Vagina (tissue), 2 donors: Measurements from ENCODE around the gene RAPH1. TPM values are rescaled to one million over a fixed set of nuclear protein-coding genes. Genes with fewer than 3 reads are reported as not detected.

Experiments
- DNase-seq, 2 donors: peaks; one replicate each; pipeline ENCODE4 v3.0.0-alpha.2; 2017; ENCODE audit errors: extremely low spot score in 2 of 2
- H3K27ac ChIP-seq: fragments of 200-600 bp; sonication (generic); one replicate; pipeline ENCODE4 v1.5.1; 2019
- H3K27me3 ChIP-seq: fragments of 200-600 bp; sonication (generic); one replicate; pipeline ENCODE4 v1.5.1; 2019
- H3K36me3 ChIP-seq, 2 donors: fragments of 200-600 bp; sonication (generic); one replicate each; pipeline ENCODE4 v1.5.1; 2017 to 2019
- H3K4me1 ChIP-seq: fragments of 200-600 bp; sonication (generic); one replicate; pipeline ENCODE4 v1.5.1; 2019
- H3K4me3 ChIP-seq, 2 donors: fragments of 200-600 bp; sonication (generic); 1 replicate in 1 of 2; 2 replicates in 1 of 2; pipeline ENCODE4 v1.5.1; 2016 to 2019
- H3K9me3 ChIP-seq: fragments of 200-600 bp; sonication (generic); one replicate; pipeline ENCODE4 v1.5.1; 2019
- POLR2A ChIP-seq, 2 donors: fragments of 450-650 bp; IDR thresholded peaks; one replicate each; pipeline ENCODE4 v1.6.1; 2017; ENCODE audit warnings: antibody characterized with exemption in 2 of 2, mild to moderate bottlenecking in 2 of 2, moderate library complexity in 2 of 2
- POLR2AphosphoS5 ChIP-seq, 2 donors: sonication (generic); formaldehyde crosslinking; IDR thresholded peaks; one replicate each; pipeline ENCODE4 v1.9.0; 2017; ENCODE audit warnings: antibody characterized with exemption in 2 of 2, mild to moderate bottlenecking in 2 of 2, low read depth in 1 of 2; ENCODE audit not compliant: insufficient read depth in 1 of 2
- intact Hi-C: fragments of 100-400 bp; cut with DNase I; formaldehyde crosslinking; loops from one replicate; pipeline ENCODE4 v1.15.1; 2023
- total RNA-seq: library from RNA; depleted of rRNA; stranded (reverse); fragments of >200 nt; gene quantifications from one replicate; pipeline ENCODE4 v1.2.3, GENCODE V29; 2016
- TF ChIP-seq, protein P1 (sequence below), 3 experiments: fragments of 450-650 bp in 2 of 3; fragments of 200-600 bp in 1 of 3; sonication (generic) in 1 of 3; IDR thresholded peaks; one replicate each; pipeline ENCODE4 v1.5.1; 2017 to 2019; ENCODE audit warnings: antibody characterized with exemption in 3 of 3, mild to moderate bottlenecking in 2 of 3, moderate library complexity in 2 of 3

RAPH1 gene
- total RNA-seq, 1 donor from 2014 or later: 22.6 TPM

DNA sequence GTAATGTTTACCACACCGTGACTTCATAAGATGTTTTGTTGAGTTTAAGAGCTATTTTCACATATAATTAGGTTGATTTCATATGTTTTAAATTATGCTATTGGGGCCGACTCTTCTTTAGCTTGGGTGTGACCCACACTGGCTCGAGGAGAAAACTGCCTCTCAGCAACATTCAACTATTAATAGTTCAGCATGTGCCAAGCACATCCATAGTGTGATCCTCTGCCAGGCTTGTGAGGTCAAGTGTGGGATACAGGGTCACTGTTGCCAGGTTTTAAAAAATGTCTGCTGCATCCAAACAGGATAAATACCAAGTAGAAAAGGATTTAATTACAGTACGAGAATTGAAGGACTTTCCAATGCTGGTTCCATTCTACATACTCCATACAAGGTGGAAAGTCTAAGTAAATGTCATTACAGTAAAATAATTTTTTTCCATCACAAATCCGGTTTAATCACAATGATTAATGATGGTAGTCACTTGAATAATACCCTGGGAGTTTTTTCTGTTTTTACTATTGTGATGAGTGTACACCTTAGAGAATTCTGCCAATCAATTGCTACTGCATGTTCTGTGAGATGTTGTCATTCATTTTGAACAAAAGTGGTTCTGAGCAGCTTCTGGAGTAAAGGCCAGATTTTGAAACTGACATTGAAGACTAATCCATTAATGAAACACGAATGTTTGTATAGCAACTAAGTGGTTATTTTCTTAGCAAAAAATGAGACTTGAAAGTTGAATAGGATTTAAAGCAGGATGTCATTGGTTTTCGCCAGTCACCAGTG, 122.4 kb downstream of the RAPH1 start:
- intact Hi-C loops: no loop called here
- Histone ChIP-seq H3K27me3 (no peaks in the 10 kb centered on the region), H3K9me3 (no peaks in the 10 kb centered on the region), H3K36me3 (peaks cover 3 to 21% of the 10 kb centered on the region in 2 donors), H3K27ac (no peak overlapping the region), H3K4me3 (no peak overlapping the region), H3K4me1 (peaks cover 13% of the 10 kb centered on the region)
- DNase-seq: no peak
- TF ChIP-seq POLR2AphosphoS5 (IDR thresholded peaks at IDR 0.05; ENCODE audit: insufficient read depth in 1 of 2, low read depth in 1 of 2) (no peak), POLR2A (IDR thresholded peaks at IDR 0.05) (no peak)
- TF ChIP-seq, protein P1, sequence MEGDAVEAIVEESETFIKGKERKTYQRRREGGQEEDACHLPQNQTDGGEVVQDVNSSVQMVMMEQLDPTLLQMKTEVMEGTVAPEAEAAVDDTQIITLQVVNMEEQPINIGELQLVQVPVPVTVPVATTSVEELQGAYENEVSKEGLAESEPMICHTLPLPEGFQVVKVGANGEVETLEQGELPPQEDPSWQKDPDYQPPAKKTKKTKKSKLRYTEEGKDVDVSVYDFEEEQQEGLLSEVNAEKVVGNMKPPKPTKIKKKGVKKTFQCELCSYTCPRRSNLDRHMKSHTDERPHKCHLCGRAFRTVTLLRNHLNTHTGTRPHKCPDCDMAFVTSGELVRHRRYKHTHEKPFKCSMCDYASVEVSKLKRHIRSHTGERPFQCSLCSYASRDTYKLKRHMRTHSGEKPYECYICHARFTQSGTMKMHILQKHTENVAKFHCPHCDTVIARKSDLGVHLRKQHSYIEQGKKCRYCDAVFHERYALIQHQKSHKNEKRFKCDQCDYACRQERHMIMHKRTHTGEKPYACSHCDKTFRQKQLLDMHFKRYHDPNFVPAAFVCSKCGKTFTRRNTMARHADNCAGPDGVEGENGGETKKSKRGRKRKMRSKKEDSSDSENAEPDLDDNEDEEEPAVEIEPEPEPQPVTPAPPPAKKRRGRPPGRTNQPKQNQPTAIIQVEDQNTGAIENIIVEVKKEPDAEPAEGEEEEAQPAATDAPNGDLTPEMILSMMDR (IDR thresholded peaks at IDR 0.05): no peak

DNA sequence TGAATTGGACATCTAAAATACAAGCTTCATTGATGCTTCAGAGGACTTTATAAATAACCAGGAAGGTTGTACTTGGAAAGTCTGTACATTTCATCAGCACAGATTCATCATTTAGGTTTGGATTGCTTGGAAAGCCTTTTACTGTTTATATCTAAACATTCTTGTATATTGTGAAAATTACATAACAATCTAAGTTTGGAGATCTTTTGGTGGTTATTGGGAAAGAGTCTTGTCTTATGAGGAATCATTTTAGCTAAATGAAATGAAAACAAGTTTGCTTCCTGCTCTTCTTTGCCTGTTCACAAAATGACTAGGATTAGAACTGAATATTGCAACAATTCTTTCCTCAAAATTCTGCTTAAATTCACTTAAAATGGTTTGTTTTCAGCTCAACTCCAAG, 127.6 kb downstream of the RAPH1 start:
- Histone ChIP-seq H3K4me3 (no peak overlapping the region), H3K9me3 (no peaks in the 10 kb centered on the region), H3K36me3 (peaks cover 0 to 8% of the 10 kb centered on the region in 2 donors), H3K4me1 (peaks cover 8% of the 10 kb centered on the region), H3K27ac (no peak overlapping the region), H3K27me3 (no peaks in the 10 kb centered on the region)
- TF ChIP-seq POLR2A (IDR thresholded peaks at IDR 0.05) (no peak), POLR2AphosphoS5 (IDR thresholded peaks at IDR 0.05; ENCODE audit: insufficient read depth in 1 of 2, low read depth in 1 of 2) (no peak)
- TF ChIP-seq, protein P1 (IDR thresholded peaks at IDR 0.05): no peak
- DNase-seq: no peak
- intact Hi-C loops: no loop called here

DNA sequence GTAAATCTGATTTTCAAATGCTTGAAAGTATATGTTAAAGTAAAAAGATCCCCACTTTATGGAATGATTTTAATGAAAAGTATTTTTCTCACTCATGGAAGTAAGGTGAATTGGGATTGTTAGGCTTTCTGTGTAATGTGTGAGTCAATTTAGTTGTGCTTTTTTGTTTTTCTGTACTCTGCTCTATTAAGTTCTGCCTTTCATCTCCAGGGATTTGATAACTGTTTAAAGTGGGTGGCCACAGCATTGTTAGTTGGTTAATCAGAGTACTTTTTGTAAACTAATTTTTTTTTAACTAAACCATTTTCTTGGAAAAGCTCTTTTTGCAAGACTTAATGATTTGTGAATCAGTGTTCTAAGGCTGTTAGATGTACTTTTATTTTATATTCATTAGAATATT, 130.1 kb downstream of the RAPH1 start:
- Histone ChIP-seq H3K4me1 (no peaks in the 10 kb centered on the region), H3K9me3 (no peaks in the 10 kb centered on the region), H3K27me3 (no peaks in the 10 kb centered on the region), H3K4me3 (no peak overlapping the region), H3K36me3 (peaks cover 0 to 4% of the 10 kb centered on the region in 2 donors), H3K27ac (no peak overlapping the region)
- intact Hi-C loops: no loop called here
- DNase-seq: no peak
- TF ChIP-seq, protein P1 (IDR thresholded peaks at IDR 0.05): no peak
- TF ChIP-seq POLR2A (IDR thresholded peaks at IDR 0.05): no peak
- TF ChIP-seq POLR2AphosphoS5 (IDR thresholded peaks at IDR 0.05; ENCODE audit: insufficient read depth in 1 of 2, low read depth in 1 of 2): no peak

DNA sequence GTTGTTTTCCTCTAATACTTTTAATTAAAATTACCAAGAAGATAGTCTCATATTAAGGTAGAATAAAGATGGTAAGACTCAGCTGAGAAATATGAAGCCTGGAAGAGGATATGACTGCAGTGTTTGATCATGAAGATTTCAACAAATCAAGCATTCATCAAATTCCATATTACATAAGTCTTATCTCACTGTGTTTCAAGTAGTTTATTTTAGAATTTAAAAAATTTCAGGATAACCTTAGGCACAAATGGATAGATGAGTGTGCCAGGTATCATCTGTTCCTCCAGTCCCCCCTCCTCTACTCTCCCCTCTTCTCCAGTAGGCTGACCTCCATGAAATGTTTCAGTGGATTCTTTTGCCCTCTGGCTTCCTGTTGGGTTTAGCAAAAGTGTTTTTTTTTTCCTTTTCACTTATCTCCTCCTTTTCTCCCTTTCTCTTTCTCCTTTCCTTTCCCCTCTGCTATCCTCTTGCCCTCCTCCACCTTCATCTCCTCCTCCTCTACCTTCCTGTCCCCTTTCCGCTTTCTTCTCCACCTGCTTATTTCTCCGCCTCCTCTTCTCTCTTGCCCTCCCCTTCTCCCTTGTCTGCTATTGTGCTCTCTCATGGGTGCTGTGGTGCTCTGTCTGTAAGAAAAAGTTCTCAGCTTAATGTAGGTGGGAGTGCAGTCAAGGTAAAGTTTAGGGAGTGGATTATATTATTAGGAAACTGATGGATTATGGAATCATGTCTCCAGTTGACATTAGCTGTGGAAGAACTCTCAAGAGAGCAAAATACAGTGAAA, 134.1 kb downstream of the RAPH1 start:
- no peaks in the 10 kb centered on the region for H3K9me3 ChIP-seq
- peaks cover 0 to 4% of the 10 kb centered on the region in 2 donors for H3K36me3 ChIP-seq
- no peaks in the 10 kb centered on the region for H3K27me3 ChIP-seq
- DNase-seq: no peak
- no peak overlapping the region for H3K4me3 ChIP-seq
- intact Hi-C loops: no loop called here
- no peak overlapping the region for H3K27ac ChIP-seq
- TF ChIP-seq, protein P1 (IDR thresholded peaks at IDR 0.05): no peak
- TF ChIP-seq POLR2AphosphoS5 (IDR thresholded peaks at IDR 0.05; ENCODE audit: insufficient read depth in 1 of 2, low read depth in 1 of 2) (no peak), POLR2A (IDR thresholded peaks at IDR 0.05) (no peak)
- no peaks in the 10 kb centered on the region for H3K4me1 ChIP-seq
